GM23248 (cell line): ENCODE data around the gene AKAP6. TPM values are rescaled to one million over a fixed set of nuclear protein-coding genes. Genes with fewer than 3 reads are reported as not detected.

ENCODE experiments used
- DNase-seq: peaks from one replicate; pipeline ENCODE4 v3.0.0-alpha.2; 2015
- H2AFZ ChIP-seq: fragments of 200-600 bp; sonication (generic); 2 replicates; pipeline ENCODE4 v1.6.1; 2016; ENCODE audit warnings: antibody characterized with exemption
- H3F3A ChIP-seq: fragments of 200-600 bp; sonication (generic); 2 replicates; pipeline ENCODE4 v1.6.1; 2016; ENCODE audit warnings: mild to moderate bottlenecking, antibody characterized with exemption, mixed run types; ENCODE audit not compliant: insufficient read depth
- H3K27ac ChIP-seq: fragments of 200-600 bp; sonication (generic); 2 replicates; pipeline ENCODE4 v1.5.1; 2016; ENCODE audit warnings: mild to moderate bottlenecking
- H3K27me3 ChIP-seq: fragments of 200-600 bp; sonication (generic); replicated peaks from 2 replicates; pipeline ENCODE4 v1.6.1; 2016; ENCODE audit warnings: mild to moderate bottlenecking; ENCODE audit not compliant: insufficient read depth
- H3K36me3 ChIP-seq: fragments of 200-600 bp; sonication (generic); 2 replicates; pipeline ENCODE4 v1.6.1; 2016; ENCODE audit warnings: low read depth, mild to moderate bottlenecking
- H3K4me1 ChIP-seq: fragments of 200-600 bp; sonication (generic); 2 replicates; pipeline ENCODE4 v1.6.1; 2016; ENCODE audit warnings: mild to moderate bottlenecking; ENCODE audit not compliant: insufficient read depth
- H3K4me2 ChIP-seq: fragments of 200-600 bp; sonication (generic); one replicate; pipeline ENCODE4 v1.6.1; 2016; ENCODE audit warnings: mild to moderate bottlenecking; ENCODE audit not compliant: unreplicated experiment
- H3K4me3 ChIP-seq: fragments of 200-600 bp; sonication (generic); 2 replicates; pipeline ENCODE4 v1.5.1; 2016; ENCODE audit warnings: mild to moderate bottlenecking
- H3K79me2 ChIP-seq: fragments of 200-600 bp; sonication (generic); 2 replicates; pipeline ENCODE4 v1.6.1; 2016; ENCODE audit warnings: mild to moderate bottlenecking; ENCODE audit not compliant: insufficient read depth
- H3K9ac ChIP-seq: fragments of 200-600 bp; sonication (generic); 2 replicates; pipeline ENCODE4 v1.6.1; 2016; ENCODE audit warnings: mild to moderate bottlenecking
- H3K9me2 ChIP-seq: fragments of 200-600 bp; sonication (generic); 2 replicates; pipeline ENCODE4 v1.6.1; 2016; ENCODE audit warnings: mixed run types, mild to moderate bottlenecking, moderate library complexity; ENCODE audit not compliant: insufficient read depth
- H3K9me3 ChIP-seq: fragments of 200-600 bp; sonication (generic); one replicate; pipeline ENCODE4 v1.6.1; 2017; ENCODE audit warnings: low read depth
- H4K20me1 ChIP-seq: fragments of 200-600 bp; sonication (generic); 2 replicates; pipeline ENCODE4 v1.6.0; 2016; ENCODE audit not compliant: insufficient read depth
- EZH2 ChIP-seq: fragments of 200-600 bp; sonication (generic); IDR thresholded peaks from 2 replicates; pipeline ENCODE4 v1.6.1; 2018; ENCODE audit warnings: antibody characterized with exemption, mild to moderate bottlenecking; ENCODE audit not compliant: insufficient read depth, poor library complexity, severe bottlenecking
- EZH2phosphoT487 ChIP-seq: fragments of 200-600 bp; sonication (generic); IDR thresholded peaks from 2 replicates; pipeline ENCODE4 v1.6.1; 2018; ENCODE audit warnings: antibody characterized with exemption, moderate library complexity, mild to moderate bottlenecking, low read depth; ENCODE audit not compliant: insufficient read depth
- WGBS, 2 experiments: methylation state at CpG; one replicate each; pipeline ENCODE4 v1.1.6; 2015 to 2017; ENCODE audit warnings: low lambda C conversion rate in 2 of 2, low coverage in 1 of 2; ENCODE audit errors: missing lambda C conversion rate in 2 of 2; 5-methylcytosine and 5-hydroxymethylcytosine counted together
- in situ Hi-C: fragments of 300-500 bp; cut with MboI; formaldehyde crosslinking; loops from 2 replicates; pipeline ENCODE4 v1.15.0; 2020
- polyA plus RNA-seq: library from polyadenylated mRNA; unstranded; fragments of >200 nt; fragmentation: Nextera tagmentation; extraction: Ambion mirVana; gene quantifications from 2 replicates; pipeline ENCODE4 v1.2.1, GENCODE V29; 2016
- total RNA-seq: library from RNA; depleted of rRNA; stranded (reverse); fragments of >200 nt; shearing (Covaris generic); gene quantifications from 2 replicates; pipeline ENCODE4 v1.2.3, GENCODE V29; 2014

AKAP6 gene
- total and polyA plus RNA-seq, 2 experiments from 2014 or later: 4.8 to 19.1 TPM

DNA sequence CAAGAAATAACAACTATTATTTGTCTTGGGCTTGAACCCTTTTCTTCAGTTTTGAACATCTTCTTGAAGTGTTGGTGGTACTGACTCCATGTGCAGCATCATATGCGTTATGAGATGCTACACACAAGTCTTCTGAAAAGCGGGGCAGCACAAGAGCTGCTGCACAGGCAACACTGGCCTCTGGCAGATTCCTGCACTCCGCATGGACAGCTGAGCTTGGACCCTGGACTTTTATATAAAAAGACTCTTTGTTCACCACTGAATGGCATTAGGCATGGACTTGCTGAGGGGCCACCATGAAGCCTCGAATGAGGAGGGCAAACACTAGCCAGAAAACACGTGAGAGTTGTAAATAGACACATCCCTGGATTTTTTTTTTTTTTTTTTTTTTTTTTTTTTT, 398.7 kb downstream of the AKAP6 start:
- no peak for DNase-seq
- H3K27ac ChIP-seq: no peak overlapping the region
- H3K4me2 ChIP-seq: no peak overlapping the region
- in situ Hi-C loops: no loop called here
- no peak overlapping the region for H3K9ac ChIP-seq
- H4K20me1 ChIP-seq: no peaks in the 10 kb centered on the region
- H3K36me3 ChIP-seq: no peaks in the 10 kb centered on the region
- H3K4me3 ChIP-seq: no peak overlapping the region
- H3K9me3 ChIP-seq: no peaks in the 10 kb centered on the region
- H3F3A ChIP-seq: peaks cover 13% of the 10 kb centered on the region; the same call in 1 of the 2 replicates
- no peaks in the 10 kb centered on the region for H3K27me3 ChIP-seq
- no peaks in the 10 kb centered on the region for H3K9me2 ChIP-seq
- 92 to 95% methylated on average over 5 of the region's 5 CpGs for WGBS, 2 experiments
- peaks cover 20% of the 10 kb centered on the region for H3K4me1 ChIP-seq
- TF ChIP-seq EZH2phosphoT487 (no peak), EZH2 (no peak)
- H3K79me2 ChIP-seq: no peaks in the 10 kb centered on the region
- H2AFZ ChIP-seq: no peak overlapping the region

DNA sequence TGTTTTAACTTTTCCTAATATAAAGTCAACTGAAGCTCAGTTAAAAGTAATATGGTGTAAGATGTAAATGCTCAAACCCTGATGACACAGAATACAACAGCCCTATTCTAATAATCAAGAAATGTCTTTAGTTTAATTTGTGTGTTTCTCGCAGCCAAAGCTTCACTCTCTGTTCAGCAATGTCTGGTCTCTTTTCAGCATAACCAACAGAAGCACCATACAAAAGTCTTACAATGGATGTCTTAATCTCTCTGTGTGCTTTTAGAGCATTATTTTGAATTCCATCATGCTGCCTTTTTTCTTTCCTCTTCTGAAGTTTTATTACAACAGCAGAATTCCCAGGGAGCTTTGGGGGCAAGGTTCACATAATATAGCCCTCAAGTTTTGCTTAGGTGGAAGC, 399.4 kb downstream of the AKAP6 start:
- no peak overlapping the region for H3K9ac ChIP-seq
- H4K20me1 ChIP-seq: no peaks in the 10 kb centered on the region
- no peaks in the 10 kb centered on the region for H3K36me3 ChIP-seq
- no peaks in the 10 kb centered on the region for H3K79me2 ChIP-seq
- in situ Hi-C loops: no loop called here
- no peak overlapping the region for H2AFZ ChIP-seq
- no peak overlapping the region for H3K27ac ChIP-seq
- 78 to 88% methylated on average over 1 of the region's 1 CpG for WGBS, 2 experiments
- TF ChIP-seq EZH2 (no peak), EZH2phosphoT487 (no peak)
- H3F3A ChIP-seq: peaks cover 13% of the 10 kb centered on the region; the same call in 1 of the 2 replicates
- no peak for DNase-seq
- no peak overlapping the region for H3K4me2 ChIP-seq
- H3K9me3 ChIP-seq: no peaks in the 10 kb centered on the region
- no peaks in the 10 kb centered on the region for H3K27me3 ChIP-seq
- no peaks in the 10 kb centered on the region for H3K9me2 ChIP-seq
- H3K4me3 ChIP-seq: no peak overlapping the region
- peaks cover 20% of the 10 kb centered on the region for H3K4me1 ChIP-seq

DNA sequence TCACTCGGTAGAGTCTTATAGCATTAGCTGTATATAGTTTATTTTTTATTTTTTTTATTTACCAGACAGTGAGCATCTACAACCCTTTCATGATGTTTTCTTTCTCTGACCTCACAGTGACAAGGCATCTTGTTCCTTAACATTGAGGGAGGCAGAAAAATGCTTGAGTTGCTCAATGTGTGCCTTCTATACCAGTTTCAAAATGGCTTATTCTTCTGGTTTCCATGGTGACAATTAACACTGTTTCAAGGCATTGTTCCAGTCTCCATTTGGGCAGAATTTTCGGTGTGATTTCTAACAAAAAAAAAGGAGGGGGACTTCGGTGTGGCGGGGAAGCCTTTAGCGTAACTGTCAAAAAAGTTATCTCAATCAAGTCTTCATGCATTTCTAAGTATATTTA, 399.9 kb downstream of the AKAP6 start:
- TF ChIP-seq EZH2phosphoT487 (no peak), EZH2 (no peak)
- Histone ChIP-seq H3K79me2 (no peaks in the 10 kb centered on the region), H4K20me1 (no peaks in the 10 kb centered on the region), H3K9me2 (no peaks in the 10 kb centered on the region), H3K9me3 (no peaks in the 10 kb centered on the region), H3K36me3 (no peaks in the 10 kb centered on the region), H3K27ac (no peak overlapping the region), H3K4me1 (peaks cover 20% of the 10 kb centered on the region), H3K27me3 (no peaks in the 10 kb centered on the region), H3F3A (peaks cover 13% of the 10 kb centered on the region; the same call in 1 of the 2 replicates), H2AFZ (no peak overlapping the region), H3K4me3 (no peak overlapping the region), H3K4me2 (no peak overlapping the region), H3K9ac (no peak overlapping the region)
- WGBS, 2 experiments: 95 to 96% methylated on average over 5 of the region's 5 CpGs
- in situ Hi-C loops: no loop called here
- no peak for DNase-seq

GRCh38 chr14:32731249-32731648, 402.2 kb downstream of the AKAP6 start:
- TF ChIP-seq EZH2phosphoT487 (no peak), EZH2 (no peak)
- no peaks in the 10 kb centered on the region for H4K20me1 ChIP-seq
- DNase-seq: no peak
- H3K79me2 ChIP-seq: no peaks in the 10 kb centered on the region
- in situ Hi-C loops: no loop called here
- H2AFZ ChIP-seq: no peak overlapping the region
- no peak overlapping the region for H3K27ac ChIP-seq
- H3K9me2 ChIP-seq: no peaks in the 10 kb centered on the region
- no peak overlapping the region for H3K4me2 ChIP-seq
- 0 out of 2 replicates have a peak, but pooled peaks cover under 1% of the 10 kb centered on the region for H3K4me1 ChIP-seq
- H3K9me3 ChIP-seq: no peaks in the 10 kb centered on the region
- 88 to 93% methylated on average over 2 of the region's 2 CpGs for WGBS, 2 experiments
- H3K36me3 ChIP-seq: no peaks in the 10 kb centered on the region
- no peak overlapping the region for H3K9ac ChIP-seq
- H3F3A ChIP-seq: no peaks in the 10 kb centered on the region
- no peak overlapping the region for H3K4me3 ChIP-seq
- no peaks in the 10 kb centered on the region for H3K27me3 ChIP-seq

DNA sequence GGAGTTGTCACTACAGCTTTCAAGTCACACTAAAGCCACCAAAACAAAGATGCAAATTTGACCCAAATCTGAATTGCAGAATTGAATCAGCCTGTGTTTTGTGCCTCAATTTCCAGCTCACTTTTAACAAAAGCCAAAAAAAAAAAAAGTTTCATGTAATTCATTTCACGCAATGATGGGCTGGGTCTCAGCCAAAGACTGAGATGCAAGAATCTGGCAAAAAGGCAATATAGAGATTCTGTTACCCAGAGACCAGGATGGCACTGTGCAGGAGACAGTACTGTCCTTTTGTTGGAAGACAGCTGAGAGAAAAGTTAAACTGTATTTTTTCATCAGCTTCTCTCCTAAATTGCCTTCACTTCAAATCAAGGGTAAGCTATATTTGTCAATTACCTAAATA, 403.9 kb downstream of the AKAP6 start:
- H3K27ac ChIP-seq: no peak overlapping the region
- WGBS, 2 experiments: 70 to 77% methylated on average over 1 of the region's 1 CpG
- no peaks in the 10 kb centered on the region for H4K20me1 ChIP-seq
- H3K36me3 ChIP-seq: no peaks in the 10 kb centered on the region
- H3K4me3 ChIP-seq: no peak overlapping the region
- H3K4me1 ChIP-seq: no peaks in the 10 kb centered on the region
- no peaks in the 10 kb centered on the region for H3F3A ChIP-seq
- no peaks in the 10 kb centered on the region for H3K9me2 ChIP-seq
- H3K4me2 ChIP-seq: no peak overlapping the region
- H3K79me2 ChIP-seq: no peaks in the 10 kb centered on the region
- H3K9ac ChIP-seq: no peak overlapping the region
- no peaks in the 10 kb centered on the region for H3K27me3 ChIP-seq
- no peaks in the 10 kb centered on the region for H3K9me3 ChIP-seq
- no peak for TF ChIP-seq EZH2phosphoT487
- TF ChIP-seq EZH2: no peak
- DNase-seq: no peak
- in situ Hi-C loops: no loop called here
- no peak overlapping the region for H2AFZ ChIP-seq
